Stimulated activated CD4-positive, alpha-beta T cell treated with anti-CD3 and anti-CD28 coated beads, Interleukin-12 subunit alpha, Interleukin-12 subunit beta, amount 100 ng/mL, for 24 hours (primary cell): Measurements from ENCODE around the gene AHNAK.
"Not testable (repeated sequence)": the region's sequence is repeated elsewhere in the genome, so short reads cannot be mapped to it uniquely, and the experiment has no call there.

Experiments
- DNase-seq, 2 experiments: peaks; one replicate each; pipeline ENCODE4 v3.0.0-alpha.2; 2020; ENCODE audit warnings: low read depth in 2 of 2

Gene AHNAK

DNA sequence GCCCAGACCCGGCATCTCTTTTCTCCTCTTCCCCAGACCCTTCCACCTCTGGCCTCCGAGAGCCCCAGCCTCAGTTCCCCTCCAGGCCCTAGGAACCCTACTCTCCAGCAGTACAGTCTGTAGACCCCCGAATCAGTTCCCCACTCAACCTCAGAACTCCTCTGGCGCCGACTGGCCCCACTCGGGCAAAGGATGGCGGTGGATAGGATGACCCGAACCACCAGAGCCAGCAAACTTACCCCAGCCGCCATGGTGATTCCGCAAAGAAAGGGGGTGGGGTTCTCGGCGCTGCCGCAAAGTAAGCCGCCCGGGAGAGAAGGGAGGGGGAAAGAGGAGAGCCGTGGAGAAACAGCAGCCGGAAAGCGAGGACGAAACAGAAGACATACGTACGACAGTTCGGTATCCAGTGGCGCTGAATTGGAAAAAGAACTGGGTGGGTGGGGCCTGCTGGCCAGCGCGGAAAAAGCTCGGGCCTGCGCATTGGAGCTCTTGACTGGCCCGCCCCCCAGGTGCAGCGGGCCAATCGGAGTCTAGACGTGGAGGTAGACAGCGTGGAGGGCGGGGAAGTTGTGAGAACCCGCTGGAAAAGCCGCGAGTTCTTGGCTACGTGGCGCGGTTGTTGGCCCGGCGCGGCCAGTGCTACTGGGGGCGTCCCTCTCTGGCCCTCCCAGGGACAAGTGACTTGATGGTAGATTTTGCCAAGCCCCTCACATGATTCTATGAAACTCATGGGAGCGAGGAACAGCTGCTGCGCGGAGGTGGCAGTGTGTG is 27.2 kb upstream of the AHNAK start, which contains the start of gene EEF1G:
Gene EEF1G (minus strand): TSS at position 300 of the 771 bp plus-strand sequence. CDS start 49 bp downstream, at position 251.
- DNase-seq, result peak; percentile 96

DNA sequence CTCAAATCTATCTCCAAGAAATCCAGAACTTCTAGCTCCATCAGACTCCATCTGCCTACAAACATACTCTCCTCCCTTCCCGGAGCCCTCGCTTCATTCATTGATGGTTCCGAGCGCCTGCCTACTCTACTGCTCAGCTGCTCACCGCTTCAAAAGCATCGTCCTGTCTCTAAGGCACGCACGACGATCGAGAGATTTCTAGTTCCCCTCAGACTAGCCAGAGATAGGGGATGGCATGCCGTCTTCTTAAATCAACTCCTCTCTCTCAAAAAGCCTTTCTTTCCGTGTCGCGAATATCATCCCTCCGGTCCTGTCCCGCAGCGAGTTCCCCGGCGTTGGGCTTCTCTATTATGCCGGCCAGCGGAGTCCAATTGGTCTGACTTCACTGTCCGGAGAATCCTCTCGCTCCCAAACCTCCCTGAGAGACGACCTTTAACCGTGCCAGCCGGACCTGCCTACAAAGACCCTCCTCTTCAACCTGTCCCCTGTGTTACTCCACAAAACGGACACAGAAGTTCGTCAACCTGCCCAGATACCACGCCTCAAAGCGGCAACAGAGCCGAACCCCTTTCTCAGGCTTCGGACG is 26.5 kb upstream of the AHNAK start:
- DNase-seq, result no peak

DNA sequence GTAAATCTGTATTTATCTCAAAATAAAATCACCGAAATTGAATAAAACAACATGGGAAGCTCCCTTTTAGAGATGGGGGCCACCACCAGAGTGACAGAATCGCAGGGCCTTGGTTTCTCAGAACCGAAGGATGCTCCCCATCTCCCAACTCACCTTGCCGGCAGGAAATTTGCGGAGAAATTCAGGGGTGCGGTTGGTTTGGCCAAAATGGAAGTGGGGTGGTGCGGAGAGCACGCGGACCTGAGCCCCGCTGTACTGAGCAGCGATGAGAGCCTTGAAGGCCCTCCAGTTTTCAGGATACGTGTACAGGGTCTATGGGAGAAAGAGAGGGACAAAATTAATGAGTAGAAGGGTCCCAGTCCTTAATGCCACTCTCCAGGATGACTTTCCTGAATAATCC is 25.8 kb upstream of the AHNAK start:
- DNase-seq, result no peak

DNA sequence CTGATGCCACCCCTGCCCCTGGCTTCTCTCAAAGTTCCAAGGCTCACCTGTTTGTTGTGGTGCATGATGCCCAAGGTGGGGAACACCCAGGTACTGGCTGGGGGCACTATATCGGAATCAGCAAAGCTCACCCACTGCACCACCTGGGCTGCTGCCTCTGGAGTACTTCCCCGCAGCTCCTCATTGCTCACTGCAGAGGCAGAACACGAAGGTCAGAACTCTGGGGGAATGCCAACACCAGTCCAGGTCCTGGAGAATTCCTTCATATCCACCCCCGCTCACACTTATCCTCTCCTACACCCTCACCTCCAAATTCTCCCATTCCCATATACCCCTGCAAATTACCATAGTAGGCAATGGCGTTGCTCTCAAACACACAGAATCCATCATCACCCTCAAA is 24.9 kb upstream of the AHNAK start:
- DNase-seq, result not testable (repeated sequence)

DNA sequence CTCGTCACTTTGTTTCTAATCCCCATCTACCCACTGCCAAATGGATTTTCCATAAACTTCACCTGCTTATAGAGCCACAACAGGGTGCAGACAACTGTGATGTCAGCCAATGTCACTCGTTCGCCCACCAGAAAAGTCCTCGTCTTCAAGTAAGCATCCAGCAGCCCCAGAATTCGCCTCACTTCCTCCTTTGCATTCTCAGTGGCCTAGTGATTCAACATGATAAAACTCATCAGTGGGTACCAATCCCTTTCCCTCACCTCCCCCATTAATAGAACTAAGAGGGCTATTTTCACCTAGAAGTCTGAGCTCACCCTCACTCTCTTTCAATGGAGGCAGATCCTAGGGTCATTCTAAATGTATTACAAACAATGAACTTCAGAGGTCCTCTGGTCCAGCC is 24.3 kb upstream of the AHNAK start:
- DNase-seq, result not testable (repeated sequence)

DNA sequence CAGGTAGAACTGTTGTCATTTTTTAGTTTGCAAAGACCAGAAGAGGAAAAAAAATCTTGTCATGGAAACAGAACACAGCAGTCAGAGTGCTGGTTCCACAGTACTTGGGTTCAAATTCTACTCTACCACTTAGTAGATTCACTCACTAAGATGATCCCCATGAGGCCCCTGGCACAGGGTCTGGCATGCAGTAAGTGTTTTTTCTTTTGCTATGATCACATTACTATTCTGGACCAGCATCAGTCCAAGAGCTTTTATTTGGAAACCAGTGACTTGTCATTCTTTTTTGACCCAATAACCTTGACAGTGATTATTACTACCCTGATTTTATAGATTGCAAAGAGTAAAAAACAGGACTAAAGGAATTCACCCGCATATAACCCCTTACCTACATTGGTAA is 23.0 kb upstream of the AHNAK start:
- DNase-seq, result no peak

DNA sequence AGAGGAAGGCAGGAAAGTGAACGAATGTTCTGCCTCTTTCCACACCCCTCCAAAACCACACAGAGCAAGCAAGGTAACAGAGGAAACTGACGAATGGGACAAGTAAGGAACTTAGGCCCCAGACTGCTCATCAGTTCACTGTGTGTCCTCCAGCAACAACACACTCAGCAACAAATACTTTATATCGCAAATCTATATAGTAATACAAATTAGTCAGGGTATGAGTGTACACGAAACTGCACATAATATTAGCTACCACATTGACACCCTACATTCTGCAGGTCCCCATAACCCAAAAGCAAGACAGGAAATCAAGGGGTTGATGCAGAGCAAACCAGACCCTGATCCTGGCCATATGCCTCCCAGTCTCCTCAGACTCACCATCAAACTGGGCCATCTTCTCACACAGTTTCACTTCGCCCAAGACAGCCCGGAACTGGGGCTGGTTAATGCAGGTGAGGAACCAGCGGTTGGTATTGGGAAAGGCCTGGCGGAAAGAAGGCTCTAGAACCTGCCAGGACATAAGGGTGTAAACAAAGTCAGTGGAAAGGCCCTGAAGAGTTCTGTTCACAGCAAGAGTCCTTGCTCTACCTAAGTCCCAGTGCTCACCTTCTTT is 20.5 kb upstream of the AHNAK start:
- DNase-seq, result no peak

DNA sequence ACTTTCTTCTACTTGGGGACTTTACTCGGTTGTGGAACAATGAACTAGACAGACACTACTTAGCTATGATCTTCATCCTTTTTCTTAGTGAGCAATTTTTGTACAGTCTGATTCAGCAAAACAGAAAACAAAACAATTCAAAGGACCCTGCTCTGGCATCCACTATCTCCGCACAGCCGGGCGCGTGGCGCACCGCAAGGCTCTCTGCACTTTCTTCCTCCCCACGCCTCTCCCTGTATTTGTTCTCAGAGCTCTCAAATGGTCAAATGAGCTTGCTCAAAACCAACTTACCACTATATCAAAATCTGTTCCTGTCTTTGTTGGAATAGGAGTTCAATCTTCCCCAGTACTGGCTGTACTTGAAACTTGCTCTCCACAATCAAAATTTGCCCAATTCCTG is 19.6 kb upstream of the AHNAK start:
- DNase-seq, result no peak

DNA sequence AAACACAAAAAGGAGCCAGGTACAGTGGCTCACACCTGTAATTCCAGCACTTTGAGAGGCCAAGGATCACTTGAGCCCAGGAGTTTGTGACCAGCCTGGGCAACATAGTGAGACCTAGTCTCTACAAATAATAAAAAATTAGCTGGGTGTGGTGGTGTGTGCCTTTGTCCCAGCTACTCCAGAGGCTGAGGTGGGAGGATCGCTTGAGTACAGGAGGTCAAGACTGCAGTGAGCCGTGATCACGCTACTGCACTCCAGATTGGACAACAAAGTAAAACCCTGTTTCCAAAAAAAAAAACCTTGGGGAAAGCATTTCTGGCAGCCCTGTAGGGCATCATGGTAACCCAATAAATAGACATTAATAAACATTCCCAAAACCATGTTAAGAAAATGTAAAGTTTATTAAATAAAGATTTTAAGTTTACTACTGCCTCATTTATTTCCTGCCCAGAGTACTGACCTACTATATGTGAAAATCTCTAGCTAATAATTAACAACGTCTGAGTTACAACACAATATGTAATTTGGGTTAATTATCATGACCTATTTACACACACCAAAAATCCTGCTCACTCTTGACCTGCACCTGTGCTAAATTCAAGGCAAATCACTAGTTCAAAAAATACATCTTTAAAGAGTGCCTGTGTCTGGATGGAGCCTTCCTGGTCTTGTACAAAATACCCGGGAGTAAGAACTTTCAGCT is 18.6 kb upstream of the AHNAK start:
- no peak for DNase-seq

DNA sequence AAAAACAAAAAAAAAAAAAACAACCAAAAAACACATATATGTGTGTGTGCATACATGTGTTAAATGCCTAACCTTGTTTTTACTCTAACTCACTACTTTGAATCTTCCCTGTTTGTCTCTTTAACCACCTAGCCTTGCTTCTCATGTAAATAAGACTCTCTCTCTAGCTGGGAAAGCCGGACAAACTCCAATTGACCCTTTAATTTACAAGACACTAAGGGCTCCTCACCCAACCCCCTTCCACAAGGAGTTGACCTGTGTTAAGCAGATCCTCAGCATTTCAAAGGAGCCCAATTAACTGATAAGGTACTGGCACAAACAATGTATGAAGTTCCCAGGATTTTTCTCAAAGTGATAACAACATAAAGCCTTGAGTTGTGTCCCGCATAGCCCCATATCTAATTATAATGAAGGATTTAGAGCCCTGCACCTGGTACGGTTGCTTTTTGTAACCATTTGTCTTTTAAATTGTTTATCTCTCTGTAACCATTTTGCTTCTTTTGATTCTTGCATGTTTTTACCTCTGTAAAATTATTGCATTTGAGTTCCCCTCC is 15.1 kb upstream of the AHNAK start:
- not testable (repeated sequence) for DNase-seq

DNA sequence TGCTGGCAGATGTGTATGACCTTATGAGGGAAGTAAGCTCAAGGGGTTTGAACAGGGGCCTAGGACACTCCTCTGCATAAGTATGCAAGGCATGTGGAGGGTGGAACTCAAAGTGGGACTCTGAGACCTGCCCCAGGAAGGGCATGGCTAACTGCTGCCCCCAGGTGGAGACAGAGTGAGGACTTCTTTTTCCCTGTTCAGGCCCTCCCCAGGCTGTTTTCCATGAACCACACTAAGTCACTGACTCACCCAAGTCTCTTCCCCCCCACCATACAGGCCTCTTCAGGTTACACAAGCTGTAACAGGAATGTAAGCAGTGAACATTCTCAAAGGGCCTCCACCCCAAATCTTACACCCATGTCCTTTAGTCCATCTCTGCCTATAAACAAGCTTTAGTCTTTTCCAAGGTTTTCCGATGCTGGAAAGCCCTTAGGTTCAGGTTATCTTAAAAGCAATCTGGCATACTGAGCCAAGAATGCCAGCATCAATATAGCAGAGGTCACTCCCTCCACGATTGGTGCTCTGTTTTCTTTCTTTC is 14.0 kb upstream of the AHNAK start:
- DNase-seq, result peak in 1 of 2 experiments; percentile 59

DNA sequence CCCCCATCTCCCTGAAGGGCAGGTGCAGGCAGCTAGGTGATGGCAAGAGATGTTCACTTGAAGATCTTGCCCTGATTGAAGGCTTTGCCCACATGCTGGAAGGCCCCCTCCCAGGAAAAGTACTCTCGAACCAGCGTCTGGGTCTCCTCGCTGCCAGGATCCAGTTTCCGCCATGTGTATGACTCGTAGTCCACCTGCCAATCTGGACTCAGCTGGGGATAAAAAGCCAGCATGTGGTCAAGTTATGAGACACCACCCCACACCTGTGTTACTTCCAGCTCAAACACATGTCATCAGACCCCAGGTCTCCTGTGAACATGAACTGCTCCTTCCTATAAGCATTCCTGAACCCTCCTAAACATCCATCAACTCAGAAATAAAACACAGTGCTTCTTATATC is 13.0 kb upstream of the AHNAK start:
- not testable (repeated sequence) for DNase-seq

DNA sequence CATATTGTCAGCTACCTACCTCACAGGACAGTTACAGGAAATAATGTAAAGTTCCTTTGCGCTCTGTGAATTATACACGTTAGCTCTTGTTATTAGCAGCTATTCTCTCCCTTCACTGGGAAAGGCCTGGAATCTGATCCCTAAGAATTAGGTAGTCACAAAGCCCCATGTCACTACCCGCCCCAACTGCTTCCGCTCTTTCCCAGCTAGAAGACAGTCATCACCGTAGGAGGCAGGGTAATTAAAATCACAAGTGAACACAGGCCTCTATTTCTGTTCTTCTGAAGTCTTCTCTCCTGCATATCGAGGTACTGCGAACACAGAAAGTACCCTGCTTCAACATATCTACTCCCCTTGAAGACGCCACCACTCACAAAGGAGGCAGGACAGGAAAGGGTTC is 12.6 kb upstream of the AHNAK start:
- no peak for DNase-seq

DNA sequence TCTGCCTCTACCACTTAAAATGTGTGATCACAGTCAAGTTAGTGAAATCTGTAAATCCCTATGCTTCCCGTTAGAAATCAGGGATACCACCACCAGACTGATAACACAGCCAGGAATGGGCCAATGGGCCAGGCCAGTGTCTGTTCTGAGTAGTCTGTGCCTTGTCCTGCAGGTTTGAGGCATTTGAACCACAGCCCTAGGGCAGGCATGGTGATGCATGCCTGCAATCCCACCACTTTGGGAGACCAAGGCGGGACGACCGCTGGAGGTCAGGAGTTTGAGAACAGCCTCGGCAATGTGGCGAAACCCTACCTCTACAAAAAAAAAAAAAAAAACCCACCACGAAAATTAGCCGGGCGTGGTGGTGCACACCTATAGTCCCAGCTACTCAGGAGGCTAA is 12.1 kb upstream of the AHNAK start:
- no peak for DNase-seq

DNA sequence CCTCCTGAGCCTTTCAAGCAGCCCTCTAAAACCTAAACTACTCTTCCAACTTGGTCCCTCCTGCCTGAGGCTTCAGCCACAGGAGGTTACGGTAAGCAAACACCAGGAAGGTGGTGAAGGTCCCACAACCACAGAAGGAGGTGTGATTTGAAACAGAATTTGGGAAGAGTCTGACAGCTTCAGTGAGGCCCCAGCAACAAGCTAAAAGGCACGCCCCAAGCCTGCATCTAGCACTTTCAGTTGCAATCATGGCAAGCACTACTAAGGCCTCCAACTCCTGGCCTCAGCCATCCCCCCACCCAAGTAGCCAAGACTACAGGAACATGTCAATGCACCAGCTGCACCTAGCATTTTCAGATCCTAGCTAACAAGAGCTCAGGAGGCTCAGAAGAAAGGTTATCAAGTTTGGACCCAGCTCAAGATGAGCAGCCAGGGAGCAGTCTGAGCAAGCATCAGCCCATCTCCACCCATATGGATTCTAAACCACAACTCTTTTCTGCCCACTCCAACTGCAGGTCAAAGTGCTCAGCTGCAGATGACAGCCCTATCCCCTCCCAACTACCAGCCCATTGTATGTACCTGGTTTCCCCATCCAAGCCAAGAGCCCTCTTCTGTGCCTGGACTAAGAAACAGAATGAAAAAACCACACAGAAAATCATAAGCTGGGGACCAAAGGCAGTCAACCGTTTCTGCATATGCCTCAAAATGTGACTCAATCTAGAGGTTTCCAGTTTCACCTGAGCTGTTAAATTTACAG is 10.4 kb upstream of the AHNAK start:
- DNase-seq, result peak in 1 of 2 experiments; percentile 56

DNA sequence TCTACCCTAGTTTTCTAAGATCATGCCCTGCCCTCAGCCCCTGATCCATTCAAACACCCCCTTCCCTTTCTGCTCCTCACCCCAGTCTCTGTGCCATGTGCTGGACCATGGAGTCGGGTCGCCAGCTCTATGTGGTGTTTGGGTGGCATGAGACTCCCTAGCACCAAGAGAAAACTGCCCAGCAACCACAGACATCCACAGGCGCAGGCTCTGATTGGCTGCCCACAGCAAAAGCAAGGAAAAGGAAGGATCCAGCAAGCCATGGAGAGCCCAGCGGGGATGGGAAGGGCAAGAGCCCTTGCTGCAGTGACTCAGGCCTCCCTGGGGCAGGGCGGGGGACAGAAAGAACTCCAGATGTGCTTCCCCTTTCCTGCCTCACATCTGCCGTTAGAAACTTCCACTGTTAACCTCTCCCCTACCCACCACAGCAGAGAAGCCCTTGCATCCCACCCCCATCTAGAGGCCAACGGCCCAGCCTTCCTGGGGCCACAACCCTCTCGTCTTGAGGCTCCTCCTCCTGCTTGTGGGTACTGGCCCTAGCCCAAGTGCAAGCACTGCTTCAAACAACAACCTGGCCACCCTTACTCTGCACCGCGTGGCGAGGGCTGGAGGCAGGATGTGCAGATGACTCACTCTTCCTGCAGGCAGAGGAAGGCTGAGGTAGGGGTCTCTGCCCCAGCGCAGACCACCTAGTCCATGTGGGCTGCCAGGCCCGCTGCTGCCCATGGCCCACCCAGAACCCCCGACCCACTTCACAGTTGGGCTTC is 9.7 kb upstream of the AHNAK start:
- peak in 1 of 2 experiments; percentile 78 for DNase-seq

DNA sequence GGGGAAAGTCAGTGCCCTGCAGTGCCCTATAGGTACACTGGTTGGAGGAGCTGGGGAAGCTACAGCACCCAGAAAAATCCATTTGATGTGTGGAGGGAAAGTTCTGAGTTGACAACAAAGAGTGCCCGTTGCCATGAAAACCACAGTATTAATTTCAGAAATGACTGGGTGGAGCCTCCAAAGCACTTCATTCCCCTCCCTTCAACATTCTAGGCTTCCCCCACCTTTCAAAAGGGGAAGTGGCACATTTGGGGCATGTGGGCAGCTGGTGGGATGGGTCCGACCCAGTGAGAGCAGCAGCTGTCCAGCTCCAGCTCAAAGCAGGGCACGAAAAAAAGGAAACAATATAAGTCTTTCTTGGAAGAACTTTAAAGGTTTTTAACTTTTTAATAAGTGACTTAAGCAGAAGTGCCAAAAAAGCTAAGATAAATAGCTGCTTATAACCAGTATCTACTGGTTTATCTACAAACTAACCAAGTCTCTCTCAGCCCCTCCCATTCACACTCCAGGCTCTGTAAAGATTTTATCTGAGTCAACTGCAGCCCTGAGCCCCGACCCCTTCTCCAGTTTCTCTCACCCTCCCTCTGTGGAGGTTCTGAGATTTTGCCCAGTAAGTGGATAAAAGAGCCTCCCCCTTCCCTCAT is 9.0 kb upstream of the AHNAK start:
- DNase-seq, result no peak

DNA sequence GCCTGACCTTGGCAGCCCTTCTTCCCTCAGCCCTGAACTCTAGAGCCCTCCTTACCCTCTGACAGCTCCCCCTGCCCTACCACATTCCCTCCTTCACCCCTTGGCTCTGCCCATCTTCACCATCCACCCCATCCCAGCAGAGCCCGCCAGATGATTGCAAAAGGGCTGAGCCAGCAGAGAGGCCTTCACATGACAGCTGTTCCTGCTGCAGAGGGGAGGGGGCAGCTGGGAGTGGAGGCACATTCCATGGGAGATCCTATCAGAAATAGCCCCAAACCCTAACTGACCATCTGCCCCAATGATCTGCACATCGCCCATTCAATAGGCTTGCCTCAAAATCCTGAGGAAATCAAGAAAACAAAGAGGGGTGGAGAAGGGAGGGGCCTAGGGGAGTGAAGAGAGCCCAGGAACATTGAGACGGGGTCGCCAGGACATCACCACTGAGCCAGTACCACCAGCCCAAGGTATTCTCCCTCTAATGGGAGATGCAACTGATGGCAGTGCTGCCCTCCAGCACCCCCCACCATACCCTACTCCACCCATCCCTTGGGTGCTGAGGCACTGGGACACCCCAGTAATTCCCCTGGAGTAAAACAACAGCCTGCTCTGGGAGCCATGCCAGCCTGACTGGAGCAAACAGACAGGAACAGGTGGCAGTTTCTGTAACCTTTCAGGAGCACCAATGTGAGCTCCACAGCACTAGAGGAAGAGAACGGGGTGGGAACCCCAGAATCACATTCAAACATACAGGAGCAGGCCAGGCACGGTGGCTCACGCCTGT is 8.0 kb upstream of the AHNAK start:
- no peak for DNase-seq

DNA sequence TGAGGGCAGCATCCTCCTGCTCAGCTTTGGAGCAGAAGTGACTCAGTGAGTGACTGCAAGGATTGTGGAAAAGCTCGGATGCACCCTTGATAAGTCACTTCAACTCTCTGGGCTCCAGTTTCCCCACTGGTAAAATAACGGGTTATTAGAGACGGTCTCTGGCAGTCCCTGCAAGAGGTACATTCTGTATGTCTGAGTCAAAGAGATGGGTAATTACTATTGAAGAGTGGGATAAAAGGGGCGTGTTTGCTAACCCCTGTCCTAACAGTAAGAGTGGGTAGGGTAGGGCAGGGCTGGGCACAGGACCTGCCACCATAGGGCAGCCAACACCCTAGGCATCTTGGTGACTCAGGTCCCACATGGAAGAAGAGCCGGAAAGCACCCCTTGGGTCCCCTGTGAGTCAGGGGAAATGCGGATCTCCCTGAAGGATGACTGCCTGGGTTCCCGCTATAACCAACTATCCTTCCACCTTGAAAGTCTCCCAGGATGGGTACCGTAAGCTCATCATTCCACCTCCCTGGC is 7.3 kb upstream of the AHNAK start:
- DNase-seq, result no peak
